HG02571 (cell line): Measurements from ENCODE around the gene ZBTB9.

ENCODE experiments used
- ATAC-seq: cut with Tn5 transposase; IDR thresholded peaks from one replicate; pipeline ENCODE4 v1.9.1; 2021; ENCODE audit warnings: mild to moderate bottlenecking, moderate library complexity; ENCODE audit not compliant: unreplicated experiment

The ZBTB9 gene

DNA sequence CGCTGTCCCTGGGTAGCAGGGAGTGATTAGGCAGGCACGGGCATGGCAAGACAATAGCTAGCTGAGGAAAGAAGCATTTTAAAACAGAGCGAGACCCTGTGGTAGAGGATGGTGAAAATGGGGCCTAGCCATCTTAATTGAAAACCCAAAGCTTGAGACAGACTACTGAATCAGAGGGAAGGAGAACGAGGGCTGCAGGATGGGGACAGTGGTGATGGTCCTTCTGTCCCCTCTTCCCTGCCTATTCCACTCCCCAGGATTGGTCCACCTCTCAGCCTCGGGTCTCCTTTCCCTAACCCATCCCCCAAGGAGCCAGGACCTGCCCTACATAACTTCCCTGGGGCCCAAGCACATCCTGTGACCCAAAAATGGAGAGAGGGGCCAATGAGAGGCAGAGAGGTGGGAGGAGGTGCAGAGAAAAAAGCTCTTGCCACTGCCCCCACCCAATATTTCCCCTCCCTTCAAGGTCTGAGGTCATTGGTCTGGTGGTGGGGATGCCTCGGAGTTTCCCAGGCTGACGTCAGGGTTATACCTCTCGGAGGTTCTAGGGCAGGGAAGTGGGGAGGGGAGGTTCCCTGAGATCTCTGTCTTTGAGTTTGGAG, 35.6 kb upstream of the ZBTB9 start:
- ATAC-seq, result no peak

GRCh38 chr6:33419580-33420490, 34.5 kb upstream of the ZBTB9 start, which contains the start of gene SYNGAP1:
SYNGAP1 (plus strand) TSS chr6:33420065; CDS start chr6:33420265, 200 bp downstream.
- ATAC-seq, result no peak

DNA sequence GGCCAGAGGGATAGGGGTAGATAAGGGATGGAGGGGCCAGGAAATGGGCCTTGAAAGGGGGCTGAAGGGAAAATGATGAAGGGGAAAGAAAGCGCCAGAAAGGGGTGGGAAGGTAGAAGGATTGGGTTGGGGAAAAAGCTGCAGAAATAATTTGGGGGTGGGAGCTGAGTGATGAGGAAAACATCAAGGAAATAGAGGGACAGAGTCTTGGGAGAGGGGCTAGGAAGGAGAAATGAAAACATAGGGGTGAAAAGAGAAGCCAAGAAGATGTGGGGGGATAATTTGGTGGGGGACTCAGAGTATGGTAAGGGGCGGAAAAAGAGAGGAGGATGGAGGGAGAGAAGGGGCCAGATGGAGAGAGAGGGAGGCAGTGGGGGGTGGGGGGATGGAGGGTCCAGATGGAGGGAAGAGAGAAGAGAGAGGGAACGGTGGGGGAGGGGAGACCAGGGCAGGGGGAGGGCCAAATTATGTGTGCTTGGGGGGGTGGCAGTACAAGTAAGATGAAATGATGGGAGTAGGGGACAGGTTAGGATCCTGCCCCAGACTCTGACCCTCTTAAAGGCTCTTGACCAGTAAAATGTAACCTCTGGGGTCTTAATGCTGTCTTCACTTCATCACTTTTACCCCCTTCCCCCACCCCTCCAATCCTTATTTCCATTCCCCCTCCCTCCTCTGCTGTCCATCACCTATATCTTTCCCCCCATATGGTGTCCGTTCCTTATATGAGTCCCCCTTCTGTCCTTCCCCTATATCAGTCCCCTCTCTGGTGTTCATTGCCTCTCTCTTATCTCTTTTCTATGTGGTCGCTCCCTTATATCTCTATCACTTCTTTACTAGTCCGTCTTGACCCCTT, 33.7 kb upstream of the ZBTB9 start:
- ATAC-seq, result no peak

- no peak for ATAC-seq
These were observed 33.1 kb upstream of the ZBTB9 start for GRCh38 chr6:33421344-33421643.

- no peak for ATAC-seq
These were observed 30.6 kb upstream of the ZBTB9 start for GRCh38 chr6:33423777-33424176.

DNA sequence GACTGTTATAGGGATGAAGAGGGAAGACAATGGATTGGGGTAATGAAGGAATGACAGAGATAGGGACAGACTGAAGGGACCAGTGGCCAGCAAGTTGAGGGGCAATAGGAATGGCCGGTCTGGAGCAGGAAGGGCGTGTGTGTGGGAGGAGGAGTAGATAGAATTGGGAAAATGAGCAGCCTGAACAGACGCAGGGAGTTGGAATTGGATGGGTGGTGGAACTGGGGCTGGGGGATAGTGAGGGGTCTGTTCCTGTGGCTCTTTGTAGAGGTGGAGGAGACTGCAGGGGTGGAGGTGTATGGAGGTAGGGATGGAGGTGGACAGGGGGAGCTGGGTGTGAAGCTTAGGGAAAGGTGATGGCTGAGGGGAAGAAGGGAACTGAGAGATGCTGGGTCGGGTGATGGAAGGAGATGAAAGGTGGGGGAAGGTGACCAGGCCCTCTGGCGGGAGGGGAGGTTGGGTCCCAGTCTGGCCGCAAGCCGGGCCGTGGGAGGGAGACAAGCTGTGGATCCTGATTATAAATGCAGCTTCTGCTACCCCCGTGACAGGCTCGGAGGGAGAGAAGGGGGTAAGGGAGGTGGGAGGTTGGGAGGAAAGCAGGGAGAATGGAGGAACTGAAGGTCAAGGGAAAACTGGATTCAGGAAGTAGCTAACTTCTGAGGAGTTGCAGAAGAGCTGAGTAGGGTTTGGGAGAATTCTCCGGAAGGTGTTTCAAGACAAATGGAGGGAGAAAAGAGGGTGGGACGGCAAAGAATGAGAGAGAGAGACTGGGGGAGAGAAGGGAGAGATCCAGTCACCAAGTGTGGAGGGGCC, 29.3 kb upstream of the ZBTB9 start:
- ATAC-seq, result no peak

DNA sequence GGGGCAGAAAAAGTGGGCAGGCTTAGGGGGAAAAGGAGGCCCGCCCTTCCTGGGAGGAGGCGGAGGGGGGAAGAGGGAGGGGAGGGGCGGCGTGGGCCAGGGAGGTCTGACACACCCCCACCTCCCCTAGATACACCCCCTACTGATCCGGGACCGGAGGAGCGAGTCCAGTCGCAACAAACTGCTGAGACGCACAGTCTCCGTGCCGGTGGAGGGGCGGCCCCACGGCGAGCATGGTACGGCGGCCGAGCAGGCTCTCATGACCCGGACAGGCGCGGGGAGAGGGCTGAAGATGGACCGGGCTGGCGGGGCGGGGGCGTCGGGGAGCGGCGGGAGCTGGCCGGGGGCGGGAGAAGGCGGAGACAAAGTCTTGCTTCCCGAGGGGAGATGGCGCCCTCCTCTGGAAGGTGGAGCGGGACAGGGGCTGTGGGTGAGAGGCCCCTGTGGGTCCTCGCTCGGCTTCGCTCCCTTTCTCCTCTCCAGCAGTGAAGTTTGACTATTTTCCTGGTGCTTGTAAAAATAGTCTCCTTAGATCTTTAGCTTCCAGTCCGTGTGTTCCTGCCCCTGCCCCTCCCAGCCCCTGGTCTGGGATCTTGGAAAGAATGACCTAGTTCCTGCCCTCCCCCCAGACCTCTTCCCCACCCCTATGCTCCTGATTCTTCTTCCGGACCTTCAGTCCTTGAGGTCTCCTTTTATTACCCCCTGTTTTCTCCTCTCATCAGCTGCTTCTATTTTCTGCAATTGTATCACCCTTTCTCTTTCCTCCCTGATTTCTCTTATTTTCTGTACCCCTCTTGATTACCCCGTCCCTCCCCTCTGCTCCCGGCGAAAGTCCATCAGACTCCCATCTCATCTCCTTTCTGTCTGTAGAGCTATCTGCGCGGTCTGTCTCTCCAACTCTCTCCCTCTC, 28.5 kb upstream of the ZBTB9 start:
- peak; percentile 55 for ATAC-seq

GRCh38 chr6:33426590-33427511, 27.5 kb upstream of the ZBTB9 start:
- no peak for ATAC-seq

- ATAC-seq, result no peak
These were observed 26.7 kb upstream of the ZBTB9 start for GRCh38 chr6:33427585-33428223.

- no peak for ATAC-seq
These were observed 26.0 kb upstream of the ZBTB9 start for GRCh38 chr6:33428224-33428965.

GRCh38 chr6:33428966-33429749, 25.2 kb upstream of the ZBTB9 start:
- ATAC-seq, result no peak

GRCh38 chr6:33429750-33430052, 24.7 kb upstream of the ZBTB9 start:
- ATAC-seq, result no peak

DNA sequence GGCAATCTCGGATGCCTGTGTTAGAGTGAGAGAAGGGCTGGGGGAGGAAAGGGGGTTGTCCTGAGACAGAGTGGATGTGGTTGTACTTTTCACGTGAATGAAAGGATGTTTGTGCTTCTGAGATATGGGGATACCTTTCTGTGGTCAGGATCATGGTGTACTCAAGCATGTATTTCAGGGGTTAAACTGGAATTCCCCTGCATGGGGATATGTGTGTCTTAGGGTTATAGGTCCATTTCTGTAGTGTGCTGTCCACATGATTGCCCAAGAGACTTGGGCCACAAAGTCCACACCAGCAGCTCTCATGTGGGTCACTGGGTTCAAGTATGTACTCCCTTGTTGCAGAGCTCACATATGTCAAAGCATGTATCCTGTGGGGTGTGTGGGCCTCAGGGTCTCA, 24.0 kb upstream of the ZBTB9 start:
- no peak for ATAC-seq

DNA sequence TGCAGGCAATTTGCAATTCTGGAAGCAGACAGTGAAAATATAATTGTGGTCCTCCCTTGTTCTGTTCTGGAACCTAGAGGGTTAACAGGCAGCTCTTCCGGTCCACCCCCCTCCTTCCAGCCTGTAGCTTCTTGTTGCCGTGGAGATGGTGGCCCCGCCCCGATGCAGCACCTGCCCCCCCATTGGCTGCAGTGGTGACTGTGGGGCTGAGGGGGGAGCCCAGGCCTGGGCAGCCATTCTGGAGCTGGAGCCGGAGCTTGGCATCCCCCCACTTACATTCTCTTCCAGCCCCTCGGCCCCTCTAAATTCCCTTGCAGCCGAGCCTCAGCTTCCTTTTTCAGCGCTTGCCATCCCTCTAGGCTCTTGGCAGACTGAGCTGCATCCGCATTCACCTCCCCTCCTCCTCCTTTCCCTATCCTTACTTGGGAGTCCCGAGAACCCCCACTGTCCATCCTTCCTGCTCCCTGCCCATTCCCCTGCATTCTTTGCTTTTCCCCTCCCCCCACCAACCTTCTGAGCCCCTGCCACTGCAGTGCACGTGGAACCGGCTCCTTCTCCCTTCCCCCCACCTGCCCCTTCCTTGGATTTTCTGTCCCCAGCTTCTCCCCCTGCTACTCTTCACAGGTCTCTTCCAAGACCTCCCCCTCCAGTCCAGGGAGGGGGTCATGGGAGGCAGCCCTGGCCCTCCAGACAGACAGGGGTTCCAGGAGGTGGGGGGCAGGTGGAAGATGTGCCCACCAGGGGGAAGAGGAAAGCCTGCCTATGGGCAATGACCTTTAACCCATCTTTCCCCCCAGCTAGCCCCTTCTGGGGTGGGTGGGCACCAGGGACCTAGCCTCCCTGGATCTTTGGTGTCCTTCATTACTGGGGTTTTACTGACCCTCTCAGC, 23.1 kb upstream of the ZBTB9 start:
- ATAC-seq, result peak; percentile 46

- no peak for ATAC-seq
These were observed 22.4 kb upstream of the ZBTB9 start for GRCh38 chr6:33431880-33432541.
